ENCODE results near the gene MYRIP. TPM values are rescaled to one million over a fixed set of nuclear protein-coding genes. Genes with fewer than 3 reads are reported as not detected.
"Not testable (repeated sequence)": the region's sequence is repeated elsewhere in the genome, so short reads cannot be mapped to it uniquely, and the experiment has no call there.

The MYRIP gene
- total and polyA plus RNA-seq, 5 donors from 2014 or later: not detected

GRCh38 chr3:40020689-40021088 lies 211.3 kb downstream of the MYRIP start:
- ATAC-seq (ENCODE audit: low read depth in 2 of 2) (no peak), DNase-seq (no peak)
- Histone ChIP-seq H3K9me3 (ENCODE audit: control insufficient read depth in 2 of 2, low read length in 2 of 2) (no peaks in the 10 kb centered on the region), H3K27me3 (ENCODE audit: control insufficient read depth, insufficient read depth, low read length) (no peaks in the 10 kb centered on the region), H3K4me3 (ENCODE audit: low read depth, low read length) (no peak overlapping the region), H3K4me1 (ENCODE audit: control insufficient read depth, insufficient read depth, low read length, poor library complexity, severe bottlenecking) (no peaks in the 10 kb centered on the region), H3K27ac (ENCODE audit: insufficient read depth, low read length, poor library complexity, severe bottlenecking) (no peak overlapping the region), H3K36me3 (ENCODE audit: control insufficient read depth, insufficient read depth, low read length) (no peaks in the 10 kb centered on the region)
- Mint-ChIP-seq H3K4me3 (no peak overlapping the region), H3K27ac (no peak overlapping the region), H3K36me3 (no peaks in the 10 kb centered on the region), H3K27me3 (peaks cover 4% of the 10 kb centered on the region), H3K4me1 (no peaks in the 10 kb centered on the region), H3K9me3 (peaks cover 0 to 10% (median 8%) of the 10 kb centered on the region in 7 donors)

GRCh38 chr3:40021338-40021737 lies 211.9 kb downstream of the MYRIP start:
- Mint-ChIP-seq H3K9me3 (peaks cover 0 to 15% (median 8%) of the 10 kb centered on the region in 7 donors), H3K36me3 (no peaks in the 10 kb centered on the region), H3K27me3 (peaks cover 4% of the 10 kb centered on the region), H3K4me3 (no peak overlapping the region), H3K4me1 (no peaks in the 10 kb centered on the region), H3K27ac (no peak overlapping the region)
- no peaks in the 10 kb centered on the region for H3K27me3 ChIP-seq (ENCODE audit: control insufficient read depth, insufficient read depth, low read length)
- ATAC-seq (ENCODE audit: low read depth in 2 of 2) (no peak), DNase-seq (no peak)
- H3K4me1 ChIP-seq (ENCODE audit: control insufficient read depth, insufficient read depth, low read length, poor library complexity, severe bottlenecking): no peaks in the 10 kb centered on the region
- no peaks in the 10 kb centered on the region for H3K9me3 ChIP-seq (ENCODE audit: control insufficient read depth in 2 of 2, low read length in 2 of 2)
- H3K27ac ChIP-seq (ENCODE audit: insufficient read depth, low read length, poor library complexity, severe bottlenecking): no peak overlapping the region
- H3K4me3 ChIP-seq (ENCODE audit: low read depth, low read length): no peak overlapping the region
- no peaks in the 10 kb centered on the region for H3K36me3 ChIP-seq (ENCODE audit: control insufficient read depth, insufficient read depth, low read length)

- no peak for DNase-seq
- H3K27ac Mint-ChIP-seq: peak overlapping the region in 1 of 3 donors; percentile 45
Observed at GRCh38 chr3:40022297-40022827, 213.0 kb downstream of the MYRIP start.

GRCh38 chr3:40024526-40024925 lies 215.1 kb downstream of the MYRIP start:
- no peaks in the 10 kb centered on the region for H3K36me3 Mint-ChIP-seq
- H3K27me3 Mint-ChIP-seq: peaks cover 7% of the 10 kb centered on the region
- no peak overlapping the region for H3K4me3 ChIP-seq (ENCODE audit: low read depth, low read length)
- H3K9me3 Mint-ChIP-seq: peaks cover 5 to 24% (median 15%) of the 10 kb centered on the region in 7 donors
- H3K4me3 Mint-ChIP-seq: no peak overlapping the region
- DNase-seq (no peak), ATAC-seq (ENCODE audit: low read depth in 2 of 2) (no peak)
- no peaks in the 10 kb centered on the region for H3K9me3 ChIP-seq (ENCODE audit: control insufficient read depth in 2 of 2, low read length in 2 of 2)
- no peak overlapping the region for H3K27ac ChIP-seq (ENCODE audit: insufficient read depth, low read length, poor library complexity, severe bottlenecking)
- H3K36me3 ChIP-seq (ENCODE audit: control insufficient read depth, insufficient read depth, low read length): no peaks in the 10 kb centered on the region
- H3K4me1 Mint-ChIP-seq: no peaks in the 10 kb centered on the region
- no peak overlapping the region for H3K27ac Mint-ChIP-seq
- H3K27me3 ChIP-seq (ENCODE audit: control insufficient read depth, insufficient read depth, low read length): no peaks in the 10 kb centered on the region
- no peaks in the 10 kb centered on the region for H3K4me1 ChIP-seq (ENCODE audit: control insufficient read depth, insufficient read depth, low read length, poor library complexity, severe bottlenecking)

More at GRCh38 chr3:40022297-40022827, 213.0 kb downstream of the MYRIP start:
- Mint-ChIP-seq H3K9me3 (peaks cover 5 to 23% (median 12%) of the 10 kb centered on the region in 7 donors), H3K27me3 (peaks cover 4% of the 10 kb centered on the region), H3K4me1 (no peaks in the 10 kb centered on the region), H3K36me3 (no peaks in the 10 kb centered on the region), H3K4me3 (no peak overlapping the region)
- Histone ChIP-seq H3K27ac (ENCODE audit: insufficient read depth, low read length, poor library complexity, severe bottlenecking) (no peak overlapping the region), H3K9me3 (ENCODE audit: control insufficient read depth in 2 of 2, low read length in 2 of 2) (no peaks in the 10 kb centered on the region), H3K4me1 (ENCODE audit: control insufficient read depth, insufficient read depth, low read length, poor library complexity, severe bottlenecking) (no peaks in the 10 kb centered on the region), H3K4me3 (ENCODE audit: low read depth, low read length) (no peak overlapping the region), H3K27me3 (ENCODE audit: control insufficient read depth, insufficient read depth, low read length) (no peaks in the 10 kb centered on the region), H3K36me3 (ENCODE audit: control insufficient read depth, insufficient read depth, low read length) (no peaks in the 10 kb centered on the region)
- ATAC-seq (ENCODE audit: low read depth in 2 of 2): no peak

- H3K27ac ChIP-seq (ENCODE audit: insufficient read depth, low read length, poor library complexity, severe bottlenecking): not testable (repeated sequence)
Observed at GRCh38 chr3:40025892-40026291, 216.5 kb downstream of the MYRIP start.

GRCh38 chr3:40035177-40035576 lies 225.8 kb downstream of the MYRIP start:
- Histone ChIP-seq H3K27me3 (ENCODE audit: control insufficient read depth, insufficient read depth, low read length) (no peaks in the 10 kb centered on the region), H3K27ac (ENCODE audit: insufficient read depth, low read length, poor library complexity, severe bottlenecking) (no peak overlapping the region), H3K4me1 (ENCODE audit: control insufficient read depth, insufficient read depth, low read length, poor library complexity, severe bottlenecking) (no peaks in the 10 kb centered on the region), H3K4me3 (ENCODE audit: low read depth, low read length) (no peak overlapping the region), H3K36me3 (ENCODE audit: control insufficient read depth, insufficient read depth, low read length) (no peaks in the 10 kb centered on the region), H3K9me3 (ENCODE audit: control insufficient read depth in 2 of 2, low read length in 2 of 2) (no peaks in the 10 kb centered on the region)
- Mint-ChIP-seq H3K4me1 (no peaks in the 10 kb centered on the region), H3K36me3 (no peaks in the 10 kb centered on the region), H3K9me3 (peaks cover 0 to 6% (median 5%) of the 10 kb centered on the region in 7 donors), H3K4me3 (no peak overlapping the region), H3K27me3 (no peaks in the 10 kb centered on the region), H3K27ac (no peak overlapping the region)
- DNase-seq: no peak
- ATAC-seq (ENCODE audit: low read depth in 2 of 2): no peak

More at GRCh38 chr3:40025892-40026291, 216.5 kb downstream of the MYRIP start:
- not testable (repeated sequence) for H3K27me3 ChIP-seq (ENCODE audit: control insufficient read depth, insufficient read depth, low read length); H3K27me3 Mint-ChIP-seq; H3K4me1 ChIP-seq (ENCODE audit: control insufficient read depth, insufficient read depth, low read length, poor library complexity, severe bottlenecking); H3K36me3 Mint-ChIP-seq; H3K4me1 Mint-ChIP-seq; H3K9me3 ChIP-seq (ENCODE audit: control insufficient read depth in 2 of 2, low read length in 2 of 2); H3K4me3 ChIP-seq (ENCODE audit: low read depth, low read length); DNase-seq; H3K27ac Mint-ChIP-seq; H3K36me3 ChIP-seq (ENCODE audit: control insufficient read depth, insufficient read depth, low read length); ATAC-seq (ENCODE audit: low read depth in 2 of 2); H3K4me3 Mint-ChIP-seq
- H3K9me3 Mint-ChIP-seq: peaks cover 5 to 27% (median 16%) of the 10 kb centered on the region in 7 donors

- DNase-seq: no peak
- no peaks in the 10 kb centered on the region for H3K4me1 Mint-ChIP-seq
- no peaks in the 10 kb centered on the region for H3K9me3 ChIP-seq (ENCODE audit: control insufficient read depth in 2 of 2, low read length in 2 of 2)
- H3K27me3 ChIP-seq (ENCODE audit: control insufficient read depth, insufficient read depth, low read length): no peaks in the 10 kb centered on the region
- no peaks in the 10 kb centered on the region for H3K27me3 Mint-ChIP-seq
- H3K4me1 ChIP-seq (ENCODE audit: control insufficient read depth, insufficient read depth, low read length, poor library complexity, severe bottlenecking): no peaks in the 10 kb centered on the region
- no peaks in the 10 kb centered on the region for H3K36me3 Mint-ChIP-seq
- no peaks in the 10 kb centered on the region for H3K36me3 ChIP-seq (ENCODE audit: control insufficient read depth, insufficient read depth, low read length)
- no peak overlapping the region for H3K27ac Mint-ChIP-seq
- peaks cover 0 to 6% (median 2%) of the 10 kb centered on the region in 7 donors for H3K9me3 Mint-ChIP-seq
- H3K4me3 ChIP-seq (ENCODE audit: low read depth, low read length): no peak overlapping the region
- H3K27ac ChIP-seq (ENCODE audit: insufficient read depth, low read length, poor library complexity, severe bottlenecking): no peak overlapping the region
- H3K4me3 Mint-ChIP-seq: no peak overlapping the region
- ATAC-seq (ENCODE audit: low read depth in 2 of 2): no peak
Observed at GRCh38 chr3:40037582-40037981, 228.2 kb downstream of the MYRIP start.

- Mint-ChIP-seq H3K9me3 (peaks cover 0 to 6% (median 0%) of the 10 kb centered on the region in 7 donors), H3K36me3 (no peaks in the 10 kb centered on the region), H3K27ac (no peak overlapping the region), H3K4me1 (no peaks in the 10 kb centered on the region), H3K27me3 (no peaks in the 10 kb centered on the region), H3K4me3 (no peak overlapping the region)
- Histone ChIP-seq H3K9me3 (ENCODE audit: control insufficient read depth in 2 of 2, low read length in 2 of 2) (no peaks in the 10 kb centered on the region), H3K36me3 (ENCODE audit: control insufficient read depth, insufficient read depth, low read length) (no peaks in the 10 kb centered on the region), H3K4me3 (ENCODE audit: low read depth, low read length) (no peak overlapping the region), H3K27ac (ENCODE audit: insufficient read depth, low read length, poor library complexity, severe bottlenecking) (no peak overlapping the region), H3K27me3 (ENCODE audit: control insufficient read depth, insufficient read depth, low read length) (no peaks in the 10 kb centered on the region), H3K4me1 (ENCODE audit: control insufficient read depth, insufficient read depth, low read length, poor library complexity, severe bottlenecking) (no peaks in the 10 kb centered on the region)
- DNase-seq (no peak), ATAC-seq (ENCODE audit: low read depth in 2 of 2) (no peak)
Observed at GRCh38 chr3:40042752-40043443, 233.5 kb downstream of the MYRIP start.

Measured in CD4-positive, CD25-positive, alpha-beta regulatory T cell (primary cell).